ENCODE data around the gene USH1C. TPM values are rescaled to one million over a fixed set of nuclear protein-coding genes. Genes with fewer than 3 reads are reported as not detected.
A peak's percentile ranks its signal among the peaks of the same experiment; 100 is the strongest.

Gene USH1C
- total RNA-seq, 1 donor from 2014 or later: 0.24 TPM

DNA sequence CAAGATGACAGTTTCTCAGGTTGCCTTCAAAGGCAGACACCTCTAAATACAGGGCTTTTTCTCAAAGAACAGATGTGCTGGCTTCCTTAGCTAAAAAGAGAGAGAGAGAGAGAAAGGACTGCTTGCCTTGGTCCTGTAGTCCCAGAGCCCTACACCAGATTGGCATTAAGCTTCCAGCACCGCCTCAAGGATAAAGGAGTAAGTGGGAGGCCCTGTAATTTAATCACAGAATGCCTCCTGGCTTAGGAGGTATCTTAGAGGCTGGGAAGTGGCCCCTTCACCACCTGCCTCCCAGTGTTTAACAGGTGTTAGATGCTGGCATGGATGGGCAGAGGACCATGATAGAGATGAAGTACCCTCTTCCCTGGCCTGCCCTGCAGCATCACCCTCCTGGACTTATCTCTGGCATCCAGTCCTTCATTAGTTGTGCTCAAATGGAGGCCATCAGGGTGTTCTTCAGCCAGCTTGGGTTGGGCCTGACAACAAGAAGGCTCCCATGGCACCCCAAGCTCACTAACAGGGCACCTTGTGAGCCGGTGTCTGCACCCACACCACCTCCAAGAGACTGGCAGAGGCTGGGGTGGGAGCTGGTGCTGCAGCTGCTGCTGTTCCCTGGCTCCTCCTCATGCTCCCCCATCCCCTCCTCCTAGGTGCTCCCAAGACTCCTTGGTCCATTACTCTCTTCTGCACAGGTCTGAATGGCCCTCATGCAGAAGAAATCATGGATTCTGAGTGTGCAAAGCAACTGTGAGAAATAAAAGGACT, 100.1 kb downstream of the USH1C start:
- H3K9me3 Mint-ChIP-seq: no peaks in the 10 kb centered on the region
- no peaks in the 10 kb centered on the region for H4K20me1 ChIP-seq (ENCODE audit: low read depth)
- H3K27me3 ChIP-seq: peaks cover 8% of the 10 kb centered on the region
- TF ChIP-seq EZH2phosphoT487 (IDR thresholded peaks at IDR 0.05): no peak
- no peak for TF ChIP-seq EZH2 (IDR thresholded peaks at IDR 0.05)
- TF ChIP-seq, protein P1, sequence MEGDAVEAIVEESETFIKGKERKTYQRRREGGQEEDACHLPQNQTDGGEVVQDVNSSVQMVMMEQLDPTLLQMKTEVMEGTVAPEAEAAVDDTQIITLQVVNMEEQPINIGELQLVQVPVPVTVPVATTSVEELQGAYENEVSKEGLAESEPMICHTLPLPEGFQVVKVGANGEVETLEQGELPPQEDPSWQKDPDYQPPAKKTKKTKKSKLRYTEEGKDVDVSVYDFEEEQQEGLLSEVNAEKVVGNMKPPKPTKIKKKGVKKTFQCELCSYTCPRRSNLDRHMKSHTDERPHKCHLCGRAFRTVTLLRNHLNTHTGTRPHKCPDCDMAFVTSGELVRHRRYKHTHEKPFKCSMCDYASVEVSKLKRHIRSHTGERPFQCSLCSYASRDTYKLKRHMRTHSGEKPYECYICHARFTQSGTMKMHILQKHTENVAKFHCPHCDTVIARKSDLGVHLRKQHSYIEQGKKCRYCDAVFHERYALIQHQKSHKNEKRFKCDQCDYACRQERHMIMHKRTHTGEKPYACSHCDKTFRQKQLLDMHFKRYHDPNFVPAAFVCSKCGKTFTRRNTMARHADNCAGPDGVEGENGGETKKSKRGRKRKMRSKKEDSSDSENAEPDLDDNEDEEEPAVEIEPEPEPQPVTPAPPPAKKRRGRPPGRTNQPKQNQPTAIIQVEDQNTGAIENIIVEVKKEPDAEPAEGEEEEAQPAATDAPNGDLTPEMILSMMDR (IDR thresholded peaks at IDR 0.05): no peak
- H3K79me2 ChIP-seq (ENCODE audit: low read depth): no peaks in the 10 kb centered on the region
- peaks cover 2% of the 10 kb centered on the region for H3K27me3 Mint-ChIP-seq (ENCODE audit: insufficient read depth, low read depth)
- no peak overlapping the region for H3K9ac ChIP-seq
- H3K4me1 Mint-ChIP-seq: peaks cover 9% of the 10 kb centered on the region
- no peaks in the 10 kb centered on the region for H3F3A ChIP-seq (ENCODE audit: low read depth)
- H3K4me2 ChIP-seq: peak overlapping the region; percentile 4
- no peaks in the 10 kb centered on the region for H3K36me3 ChIP-seq
- no peak overlapping the region for H2AFZ ChIP-seq (replicated peaks)
- no peaks in the 10 kb centered on the region for H3K9me3 ChIP-seq (ENCODE audit: low read depth)
- no peak overlapping the region for H3K4me3 Mint-ChIP-seq
- H3K4me1 ChIP-seq: peaks cover 9% of the 10 kb centered on the region
- DNase-seq (ENCODE audit: low spot score): peak; percentile 33
- H3K27ac Mint-ChIP-seq: no peak overlapping the region
- no peak overlapping the region for H3K4me3 ChIP-seq
- H3K36me3 Mint-ChIP-seq: no peaks in the 10 kb centered on the region
- no peak overlapping the region for H3K27ac ChIP-seq

Other genes with a start within 250 kb of the USH1C start
- 0.39 and 0.74 TPM in 2 replicates for gene NCR3LG1, start 192.6 kb downstream of the USH1C start, total RNA-seq (ENCODE audit: low replicate concordance)
- gene KCNJ11, start 155.8 kb downstream of the USH1C start, total RNA-seq (ENCODE audit: low replicate concordance): 1.9 and 5.0 TPM in 2 replicates
- 0.32 and 4.2 TPM in 2 replicates for gene ABCC8, start 67.6 kb downstream of the USH1C start, total RNA-seq (ENCODE audit: low replicate concordance)
- gene OTOG, start 2.8 kb upstream of the USH1C start, total RNA-seq (ENCODE audit: low replicate concordance): 0.34 and 42.1 TPM in 2 replicates
- not detected in 2 replicates for gene MYOD1, start 175.2 kb upstream of the USH1C start, total RNA-seq (ENCODE audit: low replicate concordance)
- gene KCNC1, start 190.4 kb upstream of the USH1C start, total RNA-seq (ENCODE audit: low replicate concordance): 0.04 and 0.59 TPM in 2 replicates

Data from neural progenitor cell (in vitro differentiated cells).